H9 (cell line): ENCODE measurements around the gene CCL7. TPM values are rescaled to one million over a fixed set of nuclear protein-coding genes. Genes with fewer than 3 reads are reported as not detected.

Source experiments
- DNase-seq: peaks from one replicate; pipeline ENCODE4 v3.0.0-alpha.2; 2017
- H2AFZ ChIP-seq: one replicate; pipeline ENCODE4 v1.6.1; 2013; ENCODE audit warnings: mild to moderate bottlenecking, low read length, control low read depth, moderate library complexity
- H2AK5ac ChIP-seq: 2 replicates; pipeline ENCODE4 v1.6.1; 2013; ENCODE audit warnings: low read length, control low read depth, mixed read lengths; ENCODE audit not compliant: insufficient read length
- H2BK120ac ChIP-seq: one replicate; pipeline ENCODE4 v1.6.1; 2013; ENCODE audit warnings: low read depth, mild to moderate bottlenecking, low read length, control low read depth, inconsistent platforms; ENCODE audit not compliant: poor library complexity, severe bottlenecking
- H2BK12ac ChIP-seq: 2 replicates; pipeline ENCODE4 v1.6.1; 2013; ENCODE audit warnings: low read length, control low read depth, mixed read lengths, low read depth; ENCODE audit not compliant: insufficient read length
- H2BK15ac ChIP-seq: 2 replicates; pipeline ENCODE4 v1.6.1; 2013; ENCODE audit warnings: low read depth, low read length, control low read depth
- H2BK20ac ChIP-seq: one replicate; pipeline ENCODE4 v1.6.1; 2013; ENCODE audit warnings: low read depth, mild to moderate bottlenecking, low read length, control low read depth, inconsistent platforms; ENCODE audit not compliant: poor library complexity, severe bottlenecking
- H2BK5ac ChIP-seq: 2 replicates; pipeline ENCODE4 v1.6.1; 2013; ENCODE audit warnings: low read length, control low read depth, mixed read lengths; ENCODE audit not compliant: insufficient read length
- H3K14ac ChIP-seq: 2 replicates; pipeline ENCODE4 v1.6.1; 2013; ENCODE audit warnings: low read length, control low read depth; ENCODE audit not compliant: insufficient read depth
- H3K18ac ChIP-seq: 2 replicates; pipeline ENCODE4 v1.6.1; 2013; ENCODE audit warnings: low read depth, mild to moderate bottlenecking, mixed read lengths, low read length, control low read depth; ENCODE audit not compliant: insufficient read length
- H3K23ac ChIP-seq: 2 replicates; pipeline ENCODE4 v1.6.1; 2013; ENCODE audit warnings: low read length, control low read depth, mixed read lengths, low read depth; ENCODE audit not compliant: insufficient read length
- H3K23me2 ChIP-seq: 2 replicates; pipeline ENCODE4 v1.6.1; 2013; ENCODE audit warnings: low read depth, mild to moderate bottlenecking, mixed read lengths, low read length, control low read depth; ENCODE audit not compliant: insufficient read length, poor library complexity, severe bottlenecking
- H3K27ac ChIP-seq: 2 replicates; pipeline ENCODE4 v1.5.1; 2013; ENCODE audit warnings: low read length, control low read depth, mixed read lengths, low read depth; ENCODE audit not compliant: insufficient read length
- H3K27me3 ChIP-seq: 2 replicates; pipeline ENCODE4 v1.6.1; 2013; ENCODE audit warnings: low read length, control low read depth, inconsistent platforms; ENCODE audit not compliant: insufficient read depth
- H3K4ac ChIP-seq: 2 replicates; pipeline ENCODE4 v1.6.1; 2013; ENCODE audit warnings: low read depth, mild to moderate bottlenecking, control low read depth, inconsistent platforms, low read length, moderate library complexity
- H3K4me1 ChIP-seq: 2 replicates; pipeline ENCODE4 v1.6.1; 2013; ENCODE audit warnings: low read length, control low read depth, inconsistent platforms; ENCODE audit not compliant: insufficient read depth
- H3K4me2 ChIP-seq: 2 replicates; pipeline ENCODE4 v1.6.1; 2013; ENCODE audit warnings: low read length, control low read depth, mixed read lengths; ENCODE audit not compliant: insufficient read length, insufficient read depth
- H3K56ac ChIP-seq: 2 replicates; pipeline ENCODE4 v1.6.1; 2013; ENCODE audit warnings: low read depth, mild to moderate bottlenecking, mixed read lengths, low read length, control low read depth; ENCODE audit not compliant: insufficient read length
- H3K79me1 ChIP-seq: 2 replicates; pipeline ENCODE4 v1.6.1; 2013; ENCODE audit warnings: low read depth, mild to moderate bottlenecking, moderate library complexity, low read length, control low read depth, inconsistent platforms; ENCODE audit not compliant: insufficient read depth, poor library complexity, severe bottlenecking
- H3K79me2 ChIP-seq: 2 replicates; pipeline ENCODE4 v1.6.1; 2013; ENCODE audit warnings: low read length, control low read depth, inconsistent platforms; ENCODE audit not compliant: insufficient read depth
- H3K9ac ChIP-seq: 2 replicates; pipeline ENCODE4 v1.6.1; 2013; ENCODE audit warnings: low read length, control low read depth, mixed read lengths; ENCODE audit not compliant: insufficient read length; ENCODE audit errors: extremely low read depth
- H3K9me3 ChIP-seq: one replicate; pipeline ENCODE4 v1.6.1; 2013; ENCODE audit warnings: low read depth, low read length, inconsistent platforms; ENCODE audit not compliant: control insufficient read depth
- H3T11ph ChIP-seq: one replicate; pipeline ENCODE4 v1.6.1; 2013; ENCODE audit warnings: mild to moderate bottlenecking, low read length, control low read depth, inconsistent platforms
- H4K20me1 ChIP-seq: one replicate; pipeline ENCODE4 v1.6.1; 2013; ENCODE audit not compliant: control insufficient read depth, insufficient read length, insufficient read depth
- H4K5ac ChIP-seq: 2 replicates; pipeline ENCODE4 v1.6.1; 2013; ENCODE audit warnings: low read depth, mild to moderate bottlenecking, mixed read lengths, low read length, control low read depth; ENCODE audit not compliant: insufficient read length
- H4K8ac ChIP-seq: replicated peaks from 2 replicates; pipeline ENCODE4 v1.6.1; 2013; ENCODE audit warnings: low read length, control low read depth, mixed read lengths, low read depth; ENCODE audit not compliant: insufficient read length
- H4K91ac ChIP-seq: 2 replicates; pipeline ENCODE4 v1.6.1; 2013; ENCODE audit warnings: low read depth, mild to moderate bottlenecking, moderate library complexity, mixed read lengths, low read length, control low read depth; ENCODE audit not compliant: insufficient read length
- H3K27ac Mint-ChIP-seq, 3 experiments: 2 replicates in 2 of 3; 3 replicates in 1 of 3; pipeline ENCODE4 v1.8.0; 2020 to 2021; ENCODE audit warnings: mixed read lengths in 3 of 3, mild to moderate bottlenecking in 1 of 3, moderate library complexity in 1 of 3
- H3K27me3 Mint-ChIP-seq: 2 replicates; pipeline ENCODE4 v1.8.0; 2021; ENCODE audit warnings: low read depth, mild to moderate bottlenecking, moderate library complexity, mixed read lengths
- H3K36me3 Mint-ChIP-seq, 3 experiments: 2 replicates in 2 of 3; 3 replicates in 1 of 3; pipeline ENCODE4 v1.8.0; 2020 to 2021; ENCODE audit warnings: low read depth in 3 of 3, mixed read lengths in 3 of 3; ENCODE audit not compliant: insufficient read depth in 1 of 3
- H3K4me1 Mint-ChIP-seq, 2 experiments: 2 replicates each; pipeline ENCODE4 v1.8.0; 2020; ENCODE audit warnings: mixed read lengths in 2 of 2
- H3K4me3 Mint-ChIP-seq, 2 experiments: 2 replicates in 1 of 2; 3 replicates in 1 of 2; pipeline ENCODE4 v1.8.0; 2020 to 2021; ENCODE audit warnings: mild to moderate bottlenecking in 2 of 2, mixed read lengths in 2 of 2, moderate library complexity in 1 of 2
- H3K9me3 Mint-ChIP-seq, 2 experiments: 2 replicates in 1 of 2; 3 replicates in 1 of 2; pipeline ENCODE4 v1.8.0; 2020; ENCODE audit warnings: mild to moderate bottlenecking in 2 of 2, mixed read lengths in 2 of 2, moderate library complexity in 1 of 2
- CTCF ChIP-seq: fragments of 200-600 bp; sonication (generic); conservative IDR thresholded peaks from 3 replicates; pipeline ENCODE4 v1.8.0; 2021; ENCODE audit warnings: antibody characterized with exemption, mild to moderate bottlenecking
- WGBS: extraction: QIAGEN DNeasy Blood & Tissue Kit; methylation state at CpG from one replicate; pipeline ENCODE4 v1.1.7; 2013; ENCODE audit warnings: missing lambda C conversion rate, low lambda C conversion rate, mixed read lengths; ENCODE audit not compliant: insufficient read length; ENCODE audit errors: extremely low coverage; 5-methylcytosine and 5-hydroxymethylcytosine counted together
- total RNA-seq: library from RNA; stranded (reverse); gene quantifications from 2 replicates; pipeline ENCODE4 v1.2.1, GENCODE V29; 2021

Gene CCL7
- total RNA-seq, 1 experiment from 2014 or later: not detected

GRCh38 chr17:34254651-34255380, 15.2 kb upstream of the CCL7 start, which contains the start of gene CCL2:
CCL2 (plus strand) TSS chr17:34255285; CDS start chr17:34255350, 65 bp downstream.
- Histone ChIP-seq H3K56ac (no peak within 1 kb of the TSS), H3K27me3 (no peaks in the 10 kb centered on the region; the same call in 1 of the 2 replicates), H3K9ac (peak within 1 kb of the TSS; percentile 27), H4K20me1 (no peaks in the 10 kb centered on the region), H4K8ac (no peak within 1 kb of the TSS), H2AFZ (peak within 1 kb of the TSS; percentile 57), H3K79me2 (no peaks in the 10 kb centered on the region), H3K9me3 (no peaks in the 10 kb centered on the region), H2BK12ac (no peak within 1 kb of the TSS), H2BK20ac (no peak within 1 kb of the TSS), H2BK15ac (no peak within 1 kb of the TSS), H2BK5ac (no peak within 1 kb of the TSS), H2AK5ac (no peak within 1 kb of the TSS), H3K4ac (no peak within 1 kb of the TSS), H2BK120ac (no peak within 1 kb of the TSS), H4K5ac (no peak within 1 kb of the TSS), H3K23ac (no peak within 1 kb of the TSS), H3K4me1 (peaks cover 4% of the 10 kb centered on the region; the same call in 1 of the 2 replicates), H3T11ph (no peak within 1 kb of the TSS), H3K27ac (peak within 1 kb of the TSS; percentile 33), H3K14ac (no peak within 1 kb of the TSS), H3K79me1 (no peaks in the 10 kb centered on the region), H4K91ac (no peak within 1 kb of the TSS), H3K23me2 (peaks cover 9% of the 10 kb centered on the region), H3K4me2 (peak within 1 kb of the TSS; percentile 60), H3K18ac (peak within 1 kb of the TSS; percentile 14)
- peaks cover 0 to 2% (median 2%) of the 10 kb centered on the region in 3 experiments; a peak in 2 of 7 replicates for H3K36me3 Mint-ChIP-seq
- no peaks in the 10 kb centered on the region for H3K9me3 Mint-ChIP-seq
- TF ChIP-seq CTCF: no peak
- H3K27me3 Mint-ChIP-seq: peaks cover 14% of the 10 kb centered on the region
- peak within 1 kb of the TSS; percentile 59 to 78 for H3K4me3 Mint-ChIP-seq
- H3K4me1 Mint-ChIP-seq: peaks cover 47 to 51% of the 10 kb centered on the region in 2 experiments
- WGBS: no CpG with 5 or more reads among the region's 11 CpGs
- DNase-seq: peak; percentile 89
- peak within 1 kb of the TSS; percentile 74 to 98 (median 96) for H3K27ac Mint-ChIP-seq
